GM19240 (cell line): ENCODE measurements around the gene CAMK1D.
"Not testable (repeated sequence)": the region's sequence is repeated elsewhere in the genome, so short reads cannot be mapped to it uniquely, and the experiment has no call there.

Experiments used
- DNase-seq: peaks from one replicate; pipeline ENCODE4 v3.0.0; 2011; ENCODE audit warnings: low spot score; ENCODE audit not compliant: insufficient read length

CAMK1D gene

DNA sequence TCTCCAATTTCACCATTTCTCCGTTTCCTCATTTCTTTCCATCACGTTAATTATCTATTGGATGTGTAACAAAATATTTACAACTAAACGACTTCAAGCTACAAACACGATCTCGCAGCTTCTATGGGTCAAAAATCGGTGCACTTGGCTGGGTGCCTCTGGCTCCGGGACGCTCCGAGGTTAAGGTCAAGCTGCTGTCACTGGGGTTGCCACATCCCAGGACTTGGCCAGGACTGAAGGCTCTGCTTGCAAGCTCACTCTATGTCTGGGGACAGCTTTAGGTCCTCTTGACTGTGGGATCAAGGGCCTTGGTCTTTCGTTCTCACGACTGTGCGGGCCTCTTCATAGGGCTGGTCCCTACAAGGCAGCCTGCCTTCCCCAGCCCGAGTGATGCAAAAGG lies 492.5 kb downstream of the CAMK1D start:
- DNase-seq: no peak

- DNase-seq: no peak
Observed at GRCh38 chr10:12842310-12842709, 493.0 kb downstream of the CAMK1D start.

- DNase-seq: no peak
Observed at GRCh38 chr10:12843296-12843945, 494.1 kb downstream of the CAMK1D start.

DNA sequence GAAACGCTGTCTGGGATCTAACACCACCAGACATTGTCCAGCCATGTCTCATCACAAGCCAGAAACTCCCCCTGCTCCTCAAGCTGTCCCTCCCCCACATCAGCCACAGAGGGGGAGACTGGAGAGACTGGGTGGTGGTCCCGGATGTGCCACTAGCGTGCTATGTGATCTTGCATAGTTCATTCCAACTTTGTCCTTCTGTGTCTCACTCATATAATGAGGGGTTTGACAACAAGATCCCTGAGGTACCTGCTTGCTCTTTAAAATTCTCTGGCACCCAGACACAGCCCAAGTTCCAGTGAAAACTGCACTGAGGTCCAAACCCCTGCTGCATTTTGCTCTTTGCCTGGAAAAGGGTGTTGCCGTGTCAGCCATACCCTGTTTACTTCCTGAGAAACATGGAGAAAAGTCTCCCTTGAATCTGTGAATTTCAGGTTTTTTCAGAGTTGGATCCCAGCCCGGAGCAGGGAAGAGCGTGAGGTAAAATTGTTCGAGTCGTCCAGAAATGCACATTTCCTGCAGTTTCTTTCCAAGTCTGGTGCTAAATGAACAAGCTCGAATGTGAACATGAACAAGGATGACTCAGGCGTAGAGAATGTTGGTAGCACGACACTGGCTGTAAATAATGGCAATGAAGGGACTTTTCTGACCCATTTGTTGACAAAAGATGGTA lies 495.6 kb downstream of the CAMK1D start:
- DNase-seq: no peak

GRCh38 chr10:12846718-12847117 lies 497.4 kb downstream of the CAMK1D start:
- DNase-seq: no peak

DNA sequence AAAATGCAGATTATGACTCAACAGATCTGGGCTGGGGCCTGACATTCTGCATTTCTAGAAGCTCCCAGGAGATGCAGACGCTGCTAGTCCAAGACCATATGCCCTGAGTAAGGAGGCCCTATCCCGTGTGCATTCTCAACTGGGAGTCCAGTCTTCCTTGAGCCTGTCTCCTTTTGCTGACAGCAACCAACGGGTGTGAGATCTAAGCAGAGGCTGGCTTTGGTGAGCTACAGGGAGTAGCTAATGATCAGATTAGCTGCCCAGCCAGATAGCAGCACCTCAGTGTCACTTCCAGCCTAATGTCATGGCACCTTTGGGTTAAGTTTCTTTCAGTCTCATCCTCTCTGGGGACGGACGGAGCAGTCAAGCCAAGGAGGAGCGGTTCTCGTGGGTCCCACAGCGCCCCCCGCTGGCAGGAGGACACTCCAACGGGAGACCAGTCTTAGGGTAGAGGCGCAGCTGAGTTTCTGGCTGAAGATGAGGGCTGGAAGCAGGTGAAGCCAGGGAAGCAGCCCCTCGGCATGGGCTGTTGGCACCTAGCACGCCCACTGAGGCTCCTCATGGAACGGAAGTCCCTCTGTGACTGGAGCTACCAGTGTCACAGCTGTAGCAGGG lies 498.1 kb downstream of the CAMK1D start:
- no peak for DNase-seq

GRCh38 chr10:12848439-12849173 lies 499.3 kb downstream of the CAMK1D start:
- DNase-seq: no peak

- no peak for DNase-seq
Observed at GRCh38 chr10:12849319-12850181, 500.2 kb downstream of the CAMK1D start.

- DNase-seq: no peak
Observed at GRCh38 chr10:12852687-12853086, 503.3 kb downstream of the CAMK1D start.

DNA sequence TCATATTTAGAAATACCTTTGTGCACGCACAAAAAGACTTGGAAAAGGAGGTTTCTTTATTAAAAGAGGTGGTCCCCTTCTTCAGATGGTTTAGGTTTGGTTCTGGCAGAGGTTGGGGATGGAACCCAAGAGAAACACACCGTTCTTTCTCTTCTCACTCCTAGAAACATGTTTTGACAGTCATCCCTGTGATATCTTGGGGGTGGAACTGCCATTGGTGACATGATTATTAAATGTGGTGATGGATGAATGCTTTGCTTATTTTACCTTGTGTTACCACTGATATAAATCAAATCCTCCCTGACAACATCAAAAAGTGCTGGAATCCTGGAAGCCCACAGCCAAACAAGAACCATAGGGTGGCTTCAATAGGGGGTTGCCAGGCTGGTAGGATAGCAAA lies 505.6 kb downstream of the CAMK1D start:
- no peak for DNase-seq

GRCh38 chr10:12862459-12862858 lies 513.1 kb downstream of the CAMK1D start:
- no peak for DNase-seq

GRCh38 chr10:12865515-12865914 lies 516.2 kb downstream of the CAMK1D start:
- not testable (repeated sequence) for DNase-seq

GRCh38 chr10:12868229-12868628 lies 518.9 kb downstream of the CAMK1D start:
- DNase-seq: no peak

- no peak for DNase-seq
Observed at GRCh38 chr10:12869427-12869826, 520.1 kb downstream of the CAMK1D start.

DNA sequence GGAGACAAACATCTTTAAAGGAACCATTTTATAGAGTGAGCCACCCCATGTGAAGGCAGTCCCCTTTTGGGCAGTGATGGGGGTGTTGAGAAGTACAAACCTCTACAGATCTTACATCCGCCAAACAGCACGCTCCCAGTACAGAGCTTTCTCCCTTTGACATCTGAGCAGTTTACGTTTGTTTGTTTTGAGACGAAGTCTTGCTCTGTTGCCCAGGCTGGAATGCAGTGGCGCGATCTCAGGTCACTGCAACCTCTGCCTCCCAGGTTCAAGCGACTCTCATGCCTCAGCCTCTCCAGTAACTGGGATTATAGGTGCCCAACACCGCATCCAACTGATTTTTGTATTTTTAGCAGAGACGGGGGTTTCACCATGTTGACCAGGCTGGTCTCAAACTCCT lies 523.2 kb downstream of the CAMK1D start:
- DNase-seq: no peak

DNA sequence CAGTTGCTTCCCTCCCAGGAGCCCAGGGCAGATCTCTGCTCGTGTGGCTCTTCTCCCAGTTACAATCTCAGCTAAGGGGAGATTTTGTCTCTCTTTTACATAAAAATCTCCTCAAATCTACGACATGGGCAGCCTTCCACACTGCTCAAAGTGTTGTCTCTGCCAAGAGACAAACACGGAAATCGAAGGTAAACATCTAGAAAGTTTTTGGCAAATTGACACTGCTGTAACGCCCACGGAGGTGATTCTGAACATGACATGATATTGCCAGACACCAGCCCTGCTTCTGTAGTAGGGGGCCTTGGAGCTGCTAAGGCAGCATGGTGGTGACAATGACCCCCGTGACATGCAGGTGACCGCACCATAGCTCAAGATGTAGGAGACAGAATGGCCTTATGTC lies 523.8 kb downstream of the CAMK1D start:
- no peak for DNase-seq

GRCh38 chr10:12874501-12874900 lies 525.2 kb downstream of the CAMK1D start:
- DNase-seq: no peak

DNA sequence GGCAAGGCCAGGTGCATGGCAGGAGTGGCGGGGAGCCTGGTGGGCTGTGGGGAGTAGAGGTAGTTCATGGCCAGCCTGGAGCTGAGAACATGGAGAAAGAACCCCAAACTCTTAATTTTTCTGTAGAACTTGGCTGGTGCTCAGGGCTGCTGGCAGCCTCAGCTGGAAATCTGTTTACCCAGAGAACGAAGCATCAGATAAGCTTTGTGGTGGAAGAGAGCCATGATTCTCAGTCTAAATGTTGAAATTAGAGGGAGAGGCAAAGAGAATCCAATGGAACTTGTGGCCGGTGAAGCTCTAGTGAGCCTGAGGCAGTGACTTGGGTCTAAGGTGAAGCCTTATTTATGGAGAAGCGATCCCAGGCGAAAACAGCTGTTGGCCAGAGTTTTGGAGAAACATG lies 525.8 kb downstream of the CAMK1D start:
- no peak for DNase-seq

DNA sequence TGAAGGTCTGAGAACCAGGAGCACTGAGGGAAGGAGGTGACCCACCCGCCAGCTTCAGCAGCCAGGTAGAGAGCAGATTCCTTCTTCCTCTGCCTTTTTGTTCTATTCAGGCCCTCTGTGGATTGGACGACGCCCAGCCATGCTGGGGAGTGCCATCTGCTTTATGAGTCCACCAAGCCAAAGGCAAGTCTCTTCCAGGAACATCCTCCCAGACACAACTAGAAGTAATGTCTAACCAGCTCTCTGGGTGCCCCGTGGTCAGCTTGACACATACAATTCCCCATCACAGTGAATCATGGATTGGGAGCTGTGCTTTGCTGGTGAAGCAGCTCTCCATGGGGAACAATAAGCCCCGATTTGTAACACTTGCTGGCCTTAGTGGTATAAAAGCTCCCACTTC lies 526.9 kb downstream of the CAMK1D start:
- no peak for DNase-seq

- no peak for DNase-seq
Observed at GRCh38 chr10:12877150-12877549, 527.8 kb downstream of the CAMK1D start.

- no peak for DNase-seq
Observed at GRCh38 chr10:12880423-12880822, 531.1 kb downstream of the CAMK1D start.
